T-helper 2 cell (primary cell): Measurements from ENCODE around the gene SERPINA10.
A peak's percentile ranks its signal among the peaks of the same experiment; 100 is the strongest.

Experiments used
- DNase-seq, 5 experiments: peaks; one replicate each; pipeline versions ENCODE4 v3.0.0 to v3.0.0-alpha.2; 2012 to 2022
- total RNA-seq, 2 donors: gene quantifications; one replicate each; lab custom pipeline; 2026; lab: John Stamatoyannopoulos, UW

Gene SERPINA10, protein sequence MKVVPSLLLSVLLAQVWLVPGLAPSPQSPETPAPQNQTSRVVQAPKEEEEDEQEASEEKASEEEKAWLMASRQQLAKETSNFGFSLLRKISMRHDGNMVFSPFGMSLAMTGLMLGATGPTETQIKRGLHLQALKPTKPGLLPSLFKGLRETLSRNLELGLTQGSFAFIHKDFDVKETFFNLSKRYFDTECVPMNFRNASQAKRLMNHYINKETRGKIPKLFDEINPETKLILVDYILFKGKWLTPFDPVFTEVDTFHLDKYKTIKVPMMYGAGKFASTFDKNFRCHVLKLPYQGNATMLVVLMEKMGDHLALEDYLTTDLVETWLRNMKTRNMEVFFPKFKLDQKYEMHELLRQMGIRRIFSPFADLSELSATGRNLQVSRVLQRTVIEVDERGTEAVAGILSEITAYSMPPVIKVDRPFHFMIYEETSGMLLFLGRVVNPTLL
- total RNA-seq, result 0 to 0.07 reads per million in 2 donors

DNA sequence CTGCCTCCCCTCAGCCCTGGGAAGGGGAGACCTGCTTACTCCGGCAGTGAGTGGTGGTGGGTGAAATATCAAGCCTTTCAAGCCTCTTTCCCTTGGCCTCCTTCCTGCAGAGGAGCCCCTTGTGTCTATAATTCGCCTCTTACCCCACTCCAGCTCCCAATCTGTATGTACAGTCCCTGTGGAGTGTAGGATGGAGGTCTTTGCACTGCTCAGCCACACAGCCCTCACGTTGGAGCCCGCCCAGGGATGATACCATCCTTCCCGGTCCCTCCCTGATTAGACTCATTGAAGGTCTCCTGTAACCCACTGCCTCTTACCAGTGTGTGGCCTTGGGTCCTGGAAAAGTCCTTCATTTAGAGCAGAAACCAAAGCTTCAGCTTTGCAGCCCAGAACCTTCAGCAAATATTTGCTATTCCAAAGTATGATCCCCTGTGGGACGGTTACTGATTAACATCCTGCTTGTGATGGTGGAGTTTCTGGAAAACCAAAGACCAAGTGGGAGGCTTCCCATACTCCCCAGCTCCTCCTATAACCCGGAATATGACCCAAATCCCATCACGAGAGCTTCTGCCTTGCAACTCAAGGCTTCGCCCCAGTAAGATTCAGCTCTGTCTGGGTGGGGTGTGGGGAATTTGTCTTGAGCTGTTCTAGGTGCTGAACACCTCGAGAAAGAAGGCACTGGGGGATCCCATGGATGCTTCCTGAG lies at the start of gene SERPINA10:
Gene SERPINA10 (minus strand): TSS at position 397 of the 706 bp plus-strand sequence. CDS start 2,675 bp downstream, outside the sequence.
- DNase-seq, result no peak

DNA sequence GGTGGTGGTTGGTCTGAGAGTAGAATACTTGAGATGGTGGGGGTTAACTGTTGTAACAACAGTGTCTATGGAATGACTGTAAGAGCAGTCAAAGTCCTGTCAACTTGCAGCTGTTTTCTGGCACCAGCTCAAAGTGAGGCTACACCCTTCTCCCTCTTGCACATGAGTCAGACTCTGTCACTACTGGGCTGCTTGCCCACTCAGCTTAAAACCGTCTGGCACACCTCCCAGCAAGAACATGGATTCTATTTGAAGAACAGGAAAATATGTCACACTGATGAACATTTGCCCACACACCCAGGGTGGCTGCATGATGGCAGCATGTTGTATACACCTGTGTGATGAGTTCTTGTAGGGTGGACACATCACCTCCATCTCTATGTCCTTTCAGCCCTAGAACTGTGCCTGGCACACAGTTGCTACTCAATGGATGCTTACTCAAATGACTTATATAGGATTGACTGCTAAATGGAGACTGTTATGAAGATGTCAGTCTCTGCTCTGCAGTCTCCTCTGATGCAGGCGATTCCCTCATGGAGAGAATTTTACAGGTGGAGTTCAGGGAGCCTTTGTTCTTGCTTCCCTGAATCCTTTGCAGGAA lies 49.4 kb upstream of the SERPINA10 start:
- DNase-seq, result no peak

GRCh38 chr14:94341656-94342333 lies 48.7 kb upstream of the SERPINA10 start:
- DNase-seq, result no peak

- no peak for DNase-seq
Observed at GRCh38 chr14:94340533-94340932, 47.5 kb upstream of the SERPINA10 start.

GRCh38 chr14:94338023-94338422 lies 45.0 kb upstream of the SERPINA10 start:
- no peak for DNase-seq

GRCh38 chr14:94337274-94337673 lies 44.2 kb upstream of the SERPINA10 start:
- DNase-seq, result no peak

DNA sequence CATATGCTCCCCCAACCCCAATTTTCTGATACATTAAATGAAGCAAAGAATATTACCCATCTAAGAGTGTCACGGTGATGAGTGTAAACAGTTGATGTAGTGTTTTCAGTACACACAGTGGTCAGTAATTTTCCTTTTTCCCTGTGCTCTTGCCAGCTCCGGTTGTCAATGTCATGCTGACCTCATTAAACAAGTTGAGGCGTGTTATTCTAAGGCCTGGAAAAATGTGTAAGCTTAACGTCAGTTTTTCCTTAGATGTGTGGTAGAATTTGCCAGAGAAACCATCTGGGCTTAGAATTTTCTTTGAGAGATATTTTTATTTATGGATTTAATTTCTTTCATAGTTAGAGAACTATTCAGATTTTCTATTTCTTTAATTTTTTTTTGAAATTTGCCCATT lies 41.8 kb upstream of the SERPINA10 start:
- DNase-seq, result no peak

GRCh38 chr14:94332587-94332986 lies 39.5 kb upstream of the SERPINA10 start:
- DNase-seq, result no peak

GRCh38 chr14:94332063-94332583 lies 39.1 kb upstream of the SERPINA10 start:
- DNase-seq, result no peak

GRCh38 chr14:94331462-94331861 lies 38.4 kb upstream of the SERPINA10 start:
- no peak for DNase-seq

DNA sequence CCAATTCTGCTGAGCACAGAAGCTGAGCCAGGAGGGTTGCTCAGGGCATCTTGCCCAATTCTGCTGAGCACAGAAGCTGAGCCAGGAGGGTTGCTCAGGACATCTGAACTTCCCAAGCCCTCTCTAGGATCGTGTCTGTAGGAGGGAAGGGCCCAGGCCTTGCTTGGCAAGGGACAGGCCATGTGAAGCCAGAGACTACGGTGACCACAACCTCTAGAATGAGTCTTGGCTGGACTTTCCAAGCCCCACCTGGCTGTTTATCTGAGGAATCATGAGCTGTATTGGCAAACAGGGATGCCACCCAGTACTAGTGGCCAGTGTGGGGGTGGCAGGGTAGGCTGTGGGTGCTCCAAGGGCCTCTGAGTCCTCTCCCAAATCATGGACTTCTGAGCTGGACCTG lies 37.8 kb upstream of the SERPINA10 start:
- no peak for DNase-seq

DNA sequence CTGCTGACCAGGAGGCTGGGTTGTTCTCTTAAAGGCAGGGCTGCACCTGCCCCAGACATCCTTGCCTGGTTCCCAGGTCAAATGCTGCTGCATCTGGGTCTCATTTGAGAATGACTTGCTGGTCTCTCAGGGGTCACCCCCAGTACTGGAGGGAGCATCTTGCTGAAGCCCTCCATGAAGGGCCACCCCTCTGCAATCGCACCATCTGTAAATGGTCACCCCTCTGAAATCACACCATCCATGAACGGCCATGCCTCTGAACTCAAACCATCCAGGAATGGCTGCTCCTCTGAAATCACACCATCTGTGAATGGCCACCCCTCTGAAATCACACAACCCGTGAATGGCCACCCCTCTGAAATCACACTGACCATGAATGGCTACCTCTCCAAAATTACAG lies 37.4 kb upstream of the SERPINA10 start:
- no peak for DNase-seq

DNA sequence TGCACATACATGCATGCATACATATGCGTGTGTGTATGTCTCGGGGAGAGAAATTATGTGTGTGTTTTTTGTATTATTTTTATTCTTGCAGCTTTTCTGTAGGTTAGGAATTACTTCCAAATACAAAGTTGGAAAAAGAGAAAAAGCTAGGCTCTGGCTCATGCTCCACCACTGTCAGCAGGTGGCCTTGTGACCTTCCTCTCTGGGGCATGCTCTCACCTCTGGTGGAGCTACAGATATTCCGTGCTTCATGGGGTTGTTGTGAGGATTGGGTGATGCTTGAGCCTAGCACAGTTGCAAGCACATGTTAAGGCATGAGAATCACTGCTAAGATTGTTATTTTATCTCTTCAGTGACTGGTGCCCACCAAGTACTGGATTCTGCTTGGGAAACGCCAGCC lies 36.8 kb upstream of the SERPINA10 start:
- no peak for DNase-seq

GRCh38 chr14:94328196-94328595 lies 35.1 kb upstream of the SERPINA10 start:
- DNase-seq, result no peak

DNA sequence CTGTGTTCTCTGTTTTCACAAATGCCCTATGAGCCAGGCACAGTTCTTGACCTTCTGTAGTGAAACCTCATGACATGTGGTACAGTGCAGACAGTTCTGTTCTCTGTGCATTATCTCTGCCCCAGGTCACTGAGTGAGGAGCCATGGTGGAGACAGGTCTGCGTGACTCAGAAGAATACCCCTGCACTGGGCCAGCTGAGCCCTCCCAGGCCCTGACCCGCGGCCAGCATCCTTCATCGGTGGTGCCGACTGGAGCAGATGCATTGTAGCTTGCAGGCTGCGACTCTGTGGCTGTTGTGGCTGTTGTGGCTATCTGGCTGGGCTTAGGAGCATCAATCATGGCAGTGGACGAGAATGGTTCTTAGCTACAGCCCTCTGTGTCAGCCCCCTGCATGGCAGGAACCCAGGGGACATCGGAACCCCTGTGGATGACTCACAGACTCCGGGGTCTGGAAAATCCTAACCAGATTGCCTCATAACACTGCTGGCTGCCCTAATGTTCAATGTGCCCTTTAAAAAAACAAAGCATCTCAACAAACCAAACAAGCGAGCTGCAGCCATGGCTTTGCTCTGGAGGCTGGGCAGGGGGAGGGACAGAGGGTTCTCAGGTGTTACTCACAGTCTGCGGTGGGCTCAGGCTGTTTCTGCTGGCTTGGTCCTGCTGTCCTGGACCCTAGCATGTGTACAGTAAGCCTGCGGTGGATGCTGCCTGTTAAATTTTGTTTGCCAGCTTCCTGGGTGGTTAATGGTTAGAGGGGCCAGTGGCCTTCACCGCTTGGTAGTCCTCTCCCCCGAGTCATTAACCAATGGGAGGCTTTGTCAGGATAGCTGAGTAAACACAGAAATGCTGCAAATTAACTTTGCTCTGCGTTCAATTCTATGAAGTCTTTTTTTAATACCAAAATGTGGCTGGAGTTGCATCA lies 29.8 kb upstream of the SERPINA10 start, which contains the start of gene SERPINA6:
Gene SERPINA6 (minus strand): TSS at position 689 of the 923 bp plus-strand sequence. CDS start 8,688 bp downstream, outside the sequence.
- no peak for DNase-seq

DNA sequence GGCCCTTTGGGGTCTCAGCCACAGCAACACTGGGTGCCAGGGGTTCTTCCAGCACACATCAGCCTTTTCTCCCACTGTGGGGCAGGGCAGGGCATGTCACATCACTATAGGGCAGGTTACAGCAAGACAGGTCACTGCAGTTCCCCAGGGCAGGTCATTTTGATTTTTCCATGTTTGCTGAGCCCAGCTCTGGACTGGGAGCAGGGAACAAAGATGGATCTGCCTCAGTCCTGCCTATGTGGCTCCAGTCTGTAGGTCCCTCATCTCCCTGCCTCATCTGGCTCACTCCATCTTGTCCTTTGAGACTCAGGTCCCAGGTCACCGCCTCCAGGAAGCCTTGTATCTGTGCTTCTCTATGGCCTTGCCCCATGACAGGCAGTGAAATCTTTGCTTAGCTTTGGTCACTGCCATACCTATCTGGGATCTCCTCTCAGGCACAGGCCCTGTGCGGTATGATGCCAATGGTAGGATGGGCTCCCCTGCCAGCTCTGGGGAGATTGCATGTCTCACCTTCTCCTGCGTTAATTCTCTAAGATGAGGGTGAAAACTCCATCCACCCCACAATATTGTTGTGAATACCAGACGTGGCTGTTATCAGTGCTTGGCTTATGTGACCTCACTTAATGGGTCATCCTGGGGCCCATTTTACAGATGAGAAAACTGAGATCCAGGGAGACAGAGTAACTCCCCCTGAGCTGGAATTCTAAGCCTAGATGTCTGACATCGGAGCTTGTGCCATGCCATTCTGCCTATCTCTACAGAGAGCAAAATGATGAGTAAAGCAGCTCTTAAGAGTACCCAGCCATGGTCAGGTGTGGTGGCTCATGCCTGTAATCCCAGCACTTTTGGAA lies 28.6 kb upstream of the SERPINA10 start:
- DNase-seq, result no peak

GRCh38 chr14:94320243-94320642 lies 27.2 kb upstream of the SERPINA10 start:
- DNase-seq, result peak in 1 of 5 experiments; percentile 15

DNA sequence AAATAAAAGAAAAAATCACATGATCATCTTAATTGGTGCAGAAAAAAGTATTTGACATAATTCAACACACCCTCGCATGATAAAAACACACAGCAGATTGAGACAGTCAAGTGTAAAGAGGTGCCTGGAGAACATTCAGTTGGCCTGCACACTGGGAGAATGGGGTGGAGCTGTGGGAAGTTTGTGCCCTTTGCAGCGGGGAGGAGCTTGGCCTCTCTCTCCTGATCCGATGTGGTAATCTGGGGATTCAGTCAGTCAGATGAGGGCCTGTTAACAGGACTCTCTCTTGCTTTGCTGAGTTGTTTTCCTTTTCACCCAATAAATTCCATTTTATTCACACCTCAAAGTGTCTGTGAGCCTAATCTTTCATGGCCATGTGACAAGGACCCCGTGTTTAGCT lies 24.2 kb upstream of the SERPINA10 start:
- DNase-seq, result no peak

DNA sequence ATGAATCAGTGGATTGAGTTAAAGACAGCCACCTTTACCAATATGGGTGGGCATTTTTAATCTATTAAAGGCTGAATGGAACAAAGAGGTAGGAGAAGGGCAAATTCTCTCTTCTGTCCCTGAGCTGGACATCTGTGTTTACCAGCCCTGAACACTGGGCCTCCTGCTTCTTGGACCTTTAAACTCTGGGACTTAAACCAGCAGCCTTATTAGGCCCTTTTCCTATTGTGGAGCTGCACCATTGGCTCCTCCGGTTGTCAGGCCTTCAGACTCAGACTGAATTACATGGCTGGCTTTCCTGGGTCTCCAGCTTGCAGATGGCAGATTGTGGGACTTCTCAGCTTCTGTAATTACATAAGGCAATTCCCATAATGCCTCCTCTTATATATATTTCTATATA lies 23.6 kb upstream of the SERPINA10 start:
- no peak for DNase-seq

- no peak for DNase-seq
Observed at GRCh38 chr14:94314890-94315289, 21.8 kb upstream of the SERPINA10 start.
